GM13977 (cell line): ENCODE measurements around the gene STK16.

Experiments
- DNase-seq: peaks from one replicate; pipeline ENCODE4 v3.0.0; 2012; ENCODE audit warnings: low spot score
- CTCF ChIP-seq: IDR thresholded peaks from 2 replicates; pipeline ENCODE4 v1.5.1; 2012; ENCODE audit warnings: mild to moderate bottlenecking, control low read depth; ENCODE audit not compliant: insufficient read depth; ENCODE audit errors: extremely low read depth, missing control alignments
- in situ Hi-C: fragments of 300-500 bp; cut with MboI; formaldehyde crosslinking; loops from one replicate; pipeline ENCODE4 v1.12.0; 2022; ENCODE audit warnings: low sequenced_read_pairs, low pct_unique_long_range_greater_than_20kb, mixed read lengths, inconsistent platforms; ENCODE audit not compliant: unreplicated experiment

STK16 gene

DNA sequence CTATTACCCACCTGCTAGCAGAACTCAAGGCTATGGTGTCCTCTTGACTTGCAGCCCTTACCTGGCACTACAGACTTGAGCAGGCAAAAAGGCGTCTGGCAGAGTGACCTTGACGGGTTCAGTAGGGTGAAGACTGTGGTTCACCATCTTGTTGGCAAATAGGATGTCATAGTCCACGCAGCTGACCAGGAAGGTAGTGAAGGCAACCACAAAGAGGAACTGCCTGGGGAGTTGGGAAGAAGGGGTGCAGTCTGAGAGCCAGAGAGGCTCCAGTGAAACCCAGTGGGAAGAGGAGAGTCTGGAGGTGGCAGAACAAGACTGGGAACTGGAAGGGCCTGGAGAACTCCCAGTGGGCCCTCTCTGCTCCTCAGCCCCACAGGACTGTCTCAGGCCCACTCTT is 19.9 kb upstream of the STK16 start:
- in situ Hi-C loops: no loop called here
- DNase-seq: no peak
- no peak for TF ChIP-seq CTCF

GRCh38 chr2:219228041-219228910 is 17.0 kb upstream of the STK16 start:
- DNase-seq: no peak

DNA sequence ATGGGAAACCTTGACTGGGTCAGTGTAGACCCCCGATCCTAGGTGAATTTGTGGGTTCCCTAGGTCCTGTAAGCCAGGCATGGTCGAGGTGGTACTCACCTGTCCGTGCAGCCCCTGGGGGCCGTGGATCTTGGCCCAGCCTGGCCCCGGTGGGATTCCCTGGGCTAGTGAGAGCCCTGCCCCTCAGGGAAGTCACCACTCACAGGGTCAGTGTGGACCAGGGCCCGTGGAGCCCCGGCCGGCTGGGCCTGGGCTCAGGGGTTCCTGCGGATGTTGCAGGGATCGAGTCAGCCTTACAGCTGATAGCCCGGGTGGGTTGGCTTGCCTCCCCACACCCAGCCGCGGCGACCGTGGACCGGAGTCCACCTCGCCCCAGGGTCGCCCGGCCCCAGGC is 16.4 kb upstream of the STK16 start:
- in situ Hi-C loops: no loop called here
- no peak for TF ChIP-seq CTCF
- DNase-seq: no peak

More at GRCh38 chr2:219228041-219228910, 17.0 kb upstream of the STK16 start:
- no peak for TF ChIP-seq CTCF
- in situ Hi-C loops: no loop called here

- no peak for TF ChIP-seq CTCF
- peak; percentile 99 for DNase-seq
- in situ Hi-C loops: no loop called here
Measured at GRCh38 chr2:219229305-219230058, 15.8 kb upstream of the STK16 start, which contains the start of the genes ANKZF1 and ATG9A. ANKZF1 (plus strand) TSS chr2:219229806; CDS start chr2:219230258, 452 bp downstream. ATG9A (minus strand) TSS chr2:219229636; CDS start chr2:219228024, 1,612 bp downstream.

GRCh38 chr2:219230059-219230540 is 15.2 kb upstream of the STK16 start:
- TF ChIP-seq CTCF: no peak
- in situ Hi-C loops: no loop called here
- peak; percentile 53 for DNase-seq

DNA sequence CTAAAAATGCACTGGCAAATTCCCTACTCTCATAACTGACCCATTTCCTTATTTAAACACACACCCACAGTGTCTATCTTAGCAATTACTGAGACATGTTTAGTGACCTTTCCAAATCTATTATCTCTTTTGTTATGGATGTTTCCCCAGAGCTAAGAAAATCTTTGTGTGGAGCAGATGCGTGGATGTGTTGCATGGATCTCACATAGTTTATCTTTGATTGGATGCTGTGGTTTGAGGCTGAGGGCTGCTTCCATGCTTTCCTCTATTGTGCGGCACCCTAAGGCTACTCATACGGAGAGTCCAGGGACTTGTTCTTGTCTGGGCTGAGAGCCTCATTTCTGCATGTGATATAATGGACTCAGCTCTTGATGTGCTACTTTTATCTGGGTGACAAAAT is 10.9 kb upstream of the STK16 start:
- in situ Hi-C loops: no loop called here
- no peak for DNase-seq
- TF ChIP-seq CTCF: no peak
